Endothelial cell of umbilical vein (primary cell): Measurements from ENCODE around the gene KLHL13.

Experiments used
- FOS ChIP-seq: IDR thresholded peaks from 2 replicates; pipeline ENCODE4 v1.6.1; 2011; ENCODE audit warnings: mild to moderate bottlenecking, low read length, moderate library complexity, borderline replicate concordance; ENCODE audit not compliant: insufficient read depth
- MYC ChIP-seq: IDR thresholded peaks from one replicate; pipeline ENCODE4 v1.6.1; 2011; ENCODE audit warnings: mild to moderate bottlenecking, low read depth, low read length
- POLR2A ChIP-seq: IDR thresholded peaks from 2 replicates; pipeline ENCODE4 v1.6.1; 2012; ENCODE audit warnings: low read depth, mild to moderate bottlenecking, control low read depth, low read length
- TF ChIP-seq, protein P1 (sequence below), 2 donors: IDR thresholded peaks; 1 replicate in 1 of 2; 2 replicates in 1 of 2; pipeline ENCODE4 v1.5.1; 2011; ENCODE audit warnings: low read length in 2 of 2, mild to moderate bottlenecking in 2 of 2, moderate library complexity in 2 of 2, control low read depth in 1 of 2, inconsistent platforms in 1 of 2, low read depth in 1 of 2; ENCODE audit not compliant: insufficient read depth in 1 of 2; ENCODE audit errors: extremely low read depth in 1 of 2

DNA sequence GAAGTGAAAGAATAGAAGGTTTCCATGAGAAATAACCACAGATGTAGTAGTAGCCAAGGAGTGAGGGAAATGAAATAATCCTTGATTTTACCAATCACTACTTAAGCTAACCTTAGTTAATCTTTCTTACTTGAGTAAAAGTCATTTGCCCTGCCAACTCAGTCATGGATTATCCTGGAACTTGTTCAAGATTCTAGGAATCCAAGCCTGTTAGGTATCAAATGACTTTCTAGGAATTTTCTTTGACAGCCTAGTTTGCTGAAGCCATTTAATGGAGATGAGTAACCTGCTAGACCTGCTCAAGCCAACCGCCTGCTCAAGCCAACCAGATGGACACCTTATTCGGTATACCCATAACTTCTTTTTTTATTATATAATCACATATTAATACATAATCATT lies 180.5 kb downstream of the KLHL13 start:
- TF ChIP-seq, protein P1, sequence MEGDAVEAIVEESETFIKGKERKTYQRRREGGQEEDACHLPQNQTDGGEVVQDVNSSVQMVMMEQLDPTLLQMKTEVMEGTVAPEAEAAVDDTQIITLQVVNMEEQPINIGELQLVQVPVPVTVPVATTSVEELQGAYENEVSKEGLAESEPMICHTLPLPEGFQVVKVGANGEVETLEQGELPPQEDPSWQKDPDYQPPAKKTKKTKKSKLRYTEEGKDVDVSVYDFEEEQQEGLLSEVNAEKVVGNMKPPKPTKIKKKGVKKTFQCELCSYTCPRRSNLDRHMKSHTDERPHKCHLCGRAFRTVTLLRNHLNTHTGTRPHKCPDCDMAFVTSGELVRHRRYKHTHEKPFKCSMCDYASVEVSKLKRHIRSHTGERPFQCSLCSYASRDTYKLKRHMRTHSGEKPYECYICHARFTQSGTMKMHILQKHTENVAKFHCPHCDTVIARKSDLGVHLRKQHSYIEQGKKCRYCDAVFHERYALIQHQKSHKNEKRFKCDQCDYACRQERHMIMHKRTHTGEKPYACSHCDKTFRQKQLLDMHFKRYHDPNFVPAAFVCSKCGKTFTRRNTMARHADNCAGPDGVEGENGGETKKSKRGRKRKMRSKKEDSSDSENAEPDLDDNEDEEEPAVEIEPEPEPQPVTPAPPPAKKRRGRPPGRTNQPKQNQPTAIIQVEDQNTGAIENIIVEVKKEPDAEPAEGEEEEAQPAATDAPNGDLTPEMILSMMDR (IDR thresholded peaks at IDR 0.05; ENCODE audit: extremely low read depth in 1 of 2, insufficient read depth in 1 of 2, low read depth in 1 of 2, low read length in 2 of 2), result no peak
- TF ChIP-seq FOS (no peak), POLR2A (no peak), MYC (no peak)
